BE2C (cell line): ENCODE measurements around the gene HLX.

Experiments
- DNase-seq: peaks from one replicate; pipeline ENCODE4 v3.0.0-alpha.2; 2020
- H3K27me3 ChIP-seq: fragments of 250-450 bp; sonication (Bioruptor Pico); 2 replicates; pipeline ENCODE4 v1.5.1; 2020; ENCODE audit warnings: mild to moderate bottlenecking
- H3K36me3 ChIP-seq: fragments of 250-450 bp; sonication (Bioruptor Pico); 2 replicates; pipeline ENCODE4 v1.5.1; 2020; ENCODE audit warnings: mild to moderate bottlenecking
- H3K4me1 ChIP-seq: fragments of 250-450 bp; sonication (Bioruptor Pico); 2 replicates; pipeline ENCODE4 v1.5.1; 2020
- H3K4me3 ChIP-seq: 2 replicates; pipeline ENCODE4 v1.5.1; 2011; ENCODE audit warnings: low read depth, low read length
- H3K9me3 ChIP-seq: fragments of 250-450 bp; sonication (Bioruptor Pico); 2 replicates; pipeline ENCODE4 v1.5.1; 2020
- TF ChIP-seq, protein P1 (sequence below): IDR thresholded peaks from 2 replicates; pipeline ENCODE4 v1.5.1; 2012; ENCODE audit warnings: mild to moderate bottlenecking, low read depth, low read length

Gene HLX

DNA sequence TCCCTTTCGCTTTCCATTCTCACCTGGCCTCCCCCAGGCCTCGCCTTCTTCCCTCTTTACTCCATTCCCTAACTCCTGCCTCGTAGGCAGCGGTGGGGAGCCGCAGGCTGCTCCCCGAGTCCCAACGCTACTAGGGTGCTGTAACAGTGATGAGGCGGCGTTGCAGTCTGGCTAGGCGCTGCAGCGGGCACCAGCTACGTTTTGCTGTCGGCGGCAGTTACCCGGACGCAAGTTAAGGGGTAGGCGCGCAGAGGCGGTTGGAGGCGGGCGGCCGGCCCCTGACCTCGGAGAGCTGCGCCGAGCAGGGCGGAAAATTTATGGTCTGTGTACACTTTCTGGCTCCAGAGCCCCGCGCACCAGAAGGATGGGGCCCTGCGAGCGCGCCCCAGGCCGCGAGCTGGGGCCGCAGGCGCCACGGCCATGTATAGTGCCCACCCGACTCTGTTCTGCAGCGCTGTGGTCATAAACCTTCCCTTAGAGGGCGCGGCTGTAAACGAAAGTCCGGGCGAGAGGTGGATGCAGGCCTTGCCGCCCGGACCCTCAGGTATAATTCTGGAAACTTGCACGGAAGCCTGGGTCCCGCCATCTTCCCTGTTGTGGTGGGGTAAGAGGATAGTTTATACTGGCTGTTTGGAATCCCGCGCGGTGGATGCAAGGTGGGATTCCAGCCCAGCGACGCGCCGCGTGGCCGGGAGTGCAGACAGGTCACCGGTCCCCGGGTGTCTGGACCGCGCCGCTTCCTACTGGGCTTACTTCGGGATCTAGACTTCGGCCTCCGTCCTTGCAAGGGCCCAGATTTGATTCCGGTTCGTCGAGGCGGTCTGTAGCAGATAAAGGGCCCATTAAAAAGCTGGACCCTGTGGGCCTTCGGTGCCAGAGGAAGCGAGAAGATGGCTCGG lies 15.0 kb downstream of the HLX start:
- no peaks in the 10 kb centered on the region for H3K36me3 ChIP-seq
- no peaks in the 10 kb centered on the region for H3K27me3 ChIP-seq
- H3K4me3 ChIP-seq, result no peak overlapping the region
- no peak for DNase-seq
- TF ChIP-seq, protein P1, sequence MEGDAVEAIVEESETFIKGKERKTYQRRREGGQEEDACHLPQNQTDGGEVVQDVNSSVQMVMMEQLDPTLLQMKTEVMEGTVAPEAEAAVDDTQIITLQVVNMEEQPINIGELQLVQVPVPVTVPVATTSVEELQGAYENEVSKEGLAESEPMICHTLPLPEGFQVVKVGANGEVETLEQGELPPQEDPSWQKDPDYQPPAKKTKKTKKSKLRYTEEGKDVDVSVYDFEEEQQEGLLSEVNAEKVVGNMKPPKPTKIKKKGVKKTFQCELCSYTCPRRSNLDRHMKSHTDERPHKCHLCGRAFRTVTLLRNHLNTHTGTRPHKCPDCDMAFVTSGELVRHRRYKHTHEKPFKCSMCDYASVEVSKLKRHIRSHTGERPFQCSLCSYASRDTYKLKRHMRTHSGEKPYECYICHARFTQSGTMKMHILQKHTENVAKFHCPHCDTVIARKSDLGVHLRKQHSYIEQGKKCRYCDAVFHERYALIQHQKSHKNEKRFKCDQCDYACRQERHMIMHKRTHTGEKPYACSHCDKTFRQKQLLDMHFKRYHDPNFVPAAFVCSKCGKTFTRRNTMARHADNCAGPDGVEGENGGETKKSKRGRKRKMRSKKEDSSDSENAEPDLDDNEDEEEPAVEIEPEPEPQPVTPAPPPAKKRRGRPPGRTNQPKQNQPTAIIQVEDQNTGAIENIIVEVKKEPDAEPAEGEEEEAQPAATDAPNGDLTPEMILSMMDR, result no peak
- no peaks in the 10 kb centered on the region for H3K9me3 ChIP-seq
- no peaks in the 10 kb centered on the region for H3K4me1 ChIP-seq

DNA sequence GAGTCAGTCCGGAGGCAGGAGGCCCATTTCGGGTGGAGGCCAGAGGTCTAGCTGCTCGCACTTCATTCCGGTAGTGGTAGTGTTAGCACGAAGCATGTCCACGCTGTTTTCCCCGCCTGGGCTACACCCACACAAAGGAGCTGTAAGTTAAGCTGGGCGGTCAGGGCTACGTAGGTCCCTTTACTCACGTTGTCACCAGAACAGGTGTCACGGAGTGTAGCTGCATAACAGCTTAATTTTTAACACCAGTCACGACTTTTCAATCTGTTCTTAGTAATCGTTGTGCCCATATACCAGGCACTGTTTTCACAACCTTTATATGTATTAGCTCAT lies 15.6 kb downstream of the HLX start:
- H3K27me3 ChIP-seq, result no peaks in the 10 kb centered on the region

DNA sequence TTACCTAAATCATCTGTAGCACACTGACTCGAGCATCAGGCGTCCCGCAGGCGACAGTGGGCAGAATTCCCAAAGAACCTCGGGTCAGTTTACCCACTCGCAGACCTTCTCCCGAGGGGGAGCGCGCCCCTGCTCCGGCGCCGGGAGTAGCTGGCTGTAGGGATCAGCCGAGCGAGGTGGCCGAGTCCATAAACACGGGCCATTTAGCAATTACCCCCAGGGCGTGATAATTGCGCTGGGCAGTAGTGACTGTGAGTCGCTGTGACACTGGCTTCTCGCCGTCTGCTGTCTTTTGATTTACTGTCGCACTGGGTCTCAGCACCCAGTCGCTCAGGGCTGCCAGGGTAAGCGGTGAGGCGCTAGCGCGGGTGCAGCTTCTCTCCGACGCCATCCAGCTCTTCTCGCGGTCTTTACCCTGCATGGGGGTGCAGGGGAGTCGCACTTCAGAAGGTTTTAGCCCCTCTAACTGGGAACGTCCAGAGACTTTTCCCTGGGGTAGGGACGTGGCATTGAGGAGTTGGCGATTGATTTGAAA lies 16.2 kb downstream of the HLX start:
- DNase-seq, result no peak
- Histone ChIP-seq H3K9me3 (no peaks in the 10 kb centered on the region), H3K27me3 (no peaks in the 10 kb centered on the region), H3K4me3 (no peak overlapping the region), H3K36me3 (no peaks in the 10 kb centered on the region), H3K4me1 (0 out of 2 replicates have a peak, but pooled peaks cover under 1% of the 10 kb centered on the region)
- TF ChIP-seq, protein P1, result no peak

More for the DNA sequence above, 15.6 kb downstream of the HLX start:
- Histone ChIP-seq H3K4me3 (no peak overlapping the region), H3K4me1 (no peaks in the 10 kb centered on the region), H3K9me3 (no peaks in the 10 kb centered on the region), H3K36me3 (no peaks in the 10 kb centered on the region)
- TF ChIP-seq, protein P1, result no peak
- DNase-seq, result no peak

DNA sequence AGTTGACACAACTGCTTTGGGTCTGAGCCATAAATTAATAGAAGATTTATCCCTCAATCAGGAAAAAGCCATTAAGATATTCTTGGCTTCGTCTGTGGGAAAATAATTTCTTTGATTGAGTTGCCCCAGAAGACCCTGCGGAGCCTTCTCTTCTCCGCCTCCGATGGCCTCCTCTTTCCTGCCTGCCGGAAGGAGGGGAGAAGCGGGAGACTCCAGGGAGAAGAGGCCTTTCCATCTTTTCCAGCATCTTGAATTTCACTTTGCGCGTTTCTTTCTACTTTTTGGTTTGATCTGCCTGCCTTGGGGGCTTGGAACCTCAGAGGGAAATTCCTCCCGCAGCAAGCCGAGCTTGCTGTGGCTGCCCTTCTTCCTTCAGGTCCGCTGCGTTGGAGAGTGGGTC lies 16.8 kb downstream of the HLX start:
- DNase-seq, result no peak
- H3K36me3 ChIP-seq, result no peaks in the 10 kb centered on the region
- H3K27me3 ChIP-seq, result no peaks in the 10 kb centered on the region
- H3K9me3 ChIP-seq, result no peaks in the 10 kb centered on the region; the same call in 1 of the 2 replicates
- 0 out of 2 replicates have a peak, but pooled peaks cover 2% of the 10 kb centered on the region for H3K4me1 ChIP-seq
- TF ChIP-seq, protein P1, result no peak
- H3K4me3 ChIP-seq, result no peak overlapping the region

DNA sequence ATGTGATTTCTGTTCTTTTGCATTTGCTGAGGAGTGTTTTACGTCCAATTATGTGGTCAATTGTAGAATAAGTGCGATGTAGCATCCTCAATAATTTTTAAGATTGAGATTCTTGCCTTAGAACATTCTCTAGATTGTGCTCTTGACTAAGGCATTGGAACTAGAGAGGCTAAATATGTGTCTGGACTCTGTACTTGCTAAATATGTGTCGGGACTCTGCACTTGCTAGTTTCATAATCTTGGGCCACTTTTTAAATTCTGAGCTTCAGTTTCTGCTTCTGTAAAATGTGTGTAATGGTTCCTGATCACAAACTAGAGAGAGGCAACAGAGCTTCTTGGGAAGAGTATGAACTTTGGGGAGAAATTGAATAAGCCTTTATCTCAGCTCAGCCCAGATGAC lies 21.6 kb downstream of the HLX start:
- TF ChIP-seq, protein P1, result no peak
- Histone ChIP-seq H3K4me3 (no peak overlapping the region), H3K4me1 (peaks cover 4% of the 10 kb centered on the region), H3K9me3 (no peaks in the 10 kb centered on the region; the same call in 1 of the 2 replicates), H3K36me3 (no peaks in the 10 kb centered on the region), H3K27me3 (no peaks in the 10 kb centered on the region)
- no peak for DNase-seq

DNA sequence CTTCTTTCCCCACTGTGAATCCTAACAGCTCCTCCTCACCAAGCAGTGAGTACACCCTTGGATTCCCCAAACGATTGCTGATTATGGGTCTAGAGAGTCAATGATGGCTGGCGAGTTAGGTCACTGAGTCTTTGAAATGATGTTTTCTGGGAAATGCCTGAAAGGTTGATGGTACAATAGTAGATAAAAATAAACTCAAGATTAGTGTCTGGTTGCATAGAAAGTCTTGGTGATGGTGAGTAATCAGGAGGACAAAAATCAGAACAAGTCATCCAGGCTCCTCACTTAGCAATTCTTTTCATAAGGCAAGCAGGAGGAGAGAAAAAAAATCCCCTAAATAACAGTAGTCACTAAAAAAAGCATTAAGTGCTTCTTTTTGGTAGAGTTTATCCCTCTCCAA lies 22.6 kb downstream of the HLX start:
- H3K4me3 ChIP-seq, result no peak overlapping the region
- no peak for DNase-seq
- no peaks in the 10 kb centered on the region for H3K27me3 ChIP-seq
- no peaks in the 10 kb centered on the region; the same call in 1 of the 2 replicates for H3K9me3 ChIP-seq
- no peaks in the 10 kb centered on the region for H3K36me3 ChIP-seq
- TF ChIP-seq, protein P1, result no peak
- H3K4me1 ChIP-seq, result peaks cover 15% of the 10 kb centered on the region
